ENCODE data around the gene INO80. TPM values are rescaled to one million over a fixed set of nuclear protein-coding genes. Genes with fewer than 3 reads are reported as not detected.

The INO80 gene
- total and polyA plus RNA-seq, 12 donors: 4.8 to 14.8 (median 11.7) TPM

GRCh38 chr15:41122849-41123248, 6.8 kb upstream of the INO80 start:
- Histone ChIP-seq H3K27ac (no peak overlapping the region), H3K27me3 (peaks cover 0 to 24% (median 8%) of the 10 kb centered on the region in 7 donors), H3K9me3 (no peaks in the 10 kb centered on the region), H3K36me3 (no peaks in the 10 kb centered on the region), H3K4me1 (no peaks in the 10 kb centered on the region), H3K4me3 (no peak overlapping the region)
- TF ChIP-seq CTCF (IDR thresholded peaks at IDR 0.05): no peak
- WGBS, 2 donors: 84 to 86% methylated on average over 2 of the region's 2 CpGs
- DNase-seq: no peak
- intact Hi-C loops (cut with DNase I): loop anchor here in 1 of 10 donors (10.0 kb wide), 1 partner anchor 192 kb away; no protein-coding TSS in a partner anchor
- ATAC-seq: no peak

GRCh38 chr15:41121951-41122350, 5.9 kb upstream of the INO80 start:
- Histone ChIP-seq H3K27me3 (peaks cover 0 to 24% (median 8%) of the 10 kb centered on the region in 7 donors), H3K4me1 (peaks cover 0 to 4% (median 3%) of the 10 kb centered on the region in 9 donors), H3K36me3 (no peaks in the 10 kb centered on the region), H3K27ac (no peak overlapping the region), H3K4me3 (no peak overlapping the region), H3K9me3 (no peaks in the 10 kb centered on the region)
- 89 to 94% methylated on average over 5 of the region's 5 CpGs for WGBS, 2 donors
- ATAC-seq (no peak), DNase-seq (no peak)
- TF ChIP-seq CTCF (IDR thresholded peaks at IDR 0.05): no peak
- intact Hi-C loops (cut with DNase I): loop anchor here in 1 of 10 donors (10.0 kb wide), 1 partner anchor 193 kb away; no protein-coding TSS in a partner anchor

DNA sequence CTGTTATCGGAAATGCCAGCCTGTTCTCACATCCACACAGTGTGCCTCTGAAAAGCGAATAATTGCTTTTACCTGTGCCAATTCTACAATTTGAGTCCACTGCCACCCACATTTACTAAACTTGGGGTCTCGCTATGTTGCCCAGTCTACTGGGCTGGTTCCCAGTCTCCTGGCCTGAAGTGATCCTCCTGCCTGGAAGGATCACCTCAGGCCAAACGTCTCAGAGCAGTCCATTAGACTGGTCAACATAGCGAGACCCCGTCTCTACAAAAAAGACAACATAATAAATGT, 827 bp upstream of the INO80 start:
- peak overlapping the region; percentile 96 to 100 (median 100) for H3K27ac ChIP-seq
- H3K4me3 ChIP-seq: peak overlapping the region; percentile 43 to 97 (median 82)
- 80 to 83% methylated on average over 6 of the region's 6 CpGs for WGBS, 2 donors
- peaks cover 0 to 11% (median 0%) of the 10 kb centered on the region in 9 donors for H3K36me3 ChIP-seq
- TF ChIP-seq CTCF (IDR thresholded peaks at IDR 0.05): no peak
- ATAC-seq (no peak), DNase-seq (no peak)
- H3K9me3 ChIP-seq: no peaks in the 10 kb centered on the region
- H3K27me3 ChIP-seq: peaks cover 0 to 4% (median 0%) of the 10 kb centered on the region in 7 donors
- intact Hi-C loops (cut with DNase I): loop anchor here in 4 of 10 donors (1.0 to 10.0 kb wide), 6 partner anchors 114 to 225 kb away; partner anchors contain the start of genes CHP1 (in 4 of the 4), EXD1 (in 3 of the 4), NUSAP1 (in 1 of the 4) and OIP5 (in 1 of the 4)
- peaks cover 0 to 35% (median 21%) of the 10 kb centered on the region in 9 donors for H3K4me1 ChIP-seq

GRCh38 chr15:41115652-41116115, 396 bp downstream of the INO80 start:
- intact Hi-C loops (cut with DNase I): loop anchor here in 4 of 10 donors (1.0 to 10.0 kb wide), 6 partner anchors 115 to 223 kb away; partner anchors contain the start of genes CHP1 (in 4 of the 4), EXD1 (in 3 of the 4), NUSAP1 (in 1 of the 4) and OIP5 (in 1 of the 4)
- ATAC-seq: peak; percentile 41 to 77 (median 56)
- Histone ChIP-seq H3K36me3 (peaks cover 0 to 13% (median 0%) of the 10 kb centered on the region in 9 donors), H3K27me3 (no peaks in the 10 kb centered on the region), H3K4me1 (peaks cover 0 to 38% (median 21%) of the 10 kb centered on the region in 9 donors), H3K4me3 (peak overlapping the region; percentile 43 to 97 (median 82)), H3K9me3 (no peaks in the 10 kb centered on the region), H3K27ac (peak overlapping the region; percentile 96 to 100 (median 100))
- no peak for TF ChIP-seq CTCF (IDR thresholded peaks at IDR 0.05)
- 1% methylated on average over 40 to 45 of the region's 46 CpGs for WGBS, 2 donors
- peak; percentile 55 to 59 for DNase-seq
